Mesodermal cell (in vitro differentiated cells): ENCODE measurements around the gene DVL1.

ENCODE experiments used
- H3K27ac ChIP-seq: 2 replicates; pipeline ENCODE4 v1.7.0; 2013; ENCODE audit warnings: mild to moderate bottlenecking, low read depth, low read length, moderate library complexity; ENCODE audit not compliant: severe bottlenecking
- H3K36me3 ChIP-seq: 2 replicates; pipeline ENCODE4 v1.7.1; 2013; ENCODE audit warnings: mild to moderate bottlenecking, low read length, moderate library complexity; ENCODE audit not compliant: control insufficient read depth, insufficient read depth
- H3K4me1 ChIP-seq: one replicate; pipeline ENCODE4 v1.7.1; 2013; ENCODE audit warnings: mild to moderate bottlenecking, low read length; ENCODE audit not compliant: insufficient read depth, control insufficient read depth, poor library complexity, severe bottlenecking
- H3K4me3 ChIP-seq: 2 replicates; pipeline ENCODE4 v1.7.0; 2013; ENCODE audit warnings: low read length, control low read depth, mild to moderate bottlenecking; ENCODE audit not compliant: insufficient read depth, poor library complexity, severe bottlenecking; ENCODE audit errors: extremely low read depth
- H3K9me3 ChIP-seq: 2 replicates; pipeline ENCODE4 v1.7.1; 2013; ENCODE audit warnings: mild to moderate bottlenecking, low read length, moderate library complexity; ENCODE audit not compliant: control insufficient read depth
- WGBS, 2 experiments: methylation state at CpG; one replicate each; pipeline ENCODE4 v1.1.5; 2013; ENCODE audit warnings: missing lambda C conversion rate in 2 of 2; ENCODE audit not compliant: insufficient coverage in 2 of 2; 5-methylcytosine and 5-hydroxymethylcytosine counted together

The DVL1 gene

GRCh38 chr1:1293263-1294249 is 55.7 kb downstream of the DVL1 start:
- Histone ChIP-seq H3K4me3 (no peak overlapping the region), H3K4me1 (no peaks in the 10 kb centered on the region), H3K36me3 (peaks cover 13% of the 10 kb centered on the region), H3K27ac (no peak overlapping the region), H3K9me3 (no peaks in the 10 kb centered on the region)
- WGBS, 2 experiments = 95 to 97% methylated on average over 70 to 81 of the region's 94 CpGs

- 95 to 96% methylated on average over 17 to 18 of the region's 18 CpGs for WGBS, 2 experiments
- Histone ChIP-seq H3K4me3 (no peak overlapping the region), H3K27ac (no peak overlapping the region), H3K36me3 (peaks cover 10% of the 10 kb centered on the region), H3K4me1 (no peaks in the 10 kb centered on the region), H3K9me3 (no peaks in the 10 kb centered on the region)
Measured at GRCh38 chr1:1292851-1293250, 56.4 kb downstream of the DVL1 start.

- Histone ChIP-seq H3K27ac (no peak overlapping the region), H3K4me1 (no peaks in the 10 kb centered on the region), H3K9me3 (no peaks in the 10 kb centered on the region), H3K36me3 (peaks cover 6% of the 10 kb centered on the region), H3K4me3 (no peak overlapping the region)
- 92 to 95% methylated on average over 9 of the region's 9 CpGs for WGBS, 2 experiments
Measured at GRCh38 chr1:1292442-1292779, 56.8 kb downstream of the DVL1 start.

DNA sequence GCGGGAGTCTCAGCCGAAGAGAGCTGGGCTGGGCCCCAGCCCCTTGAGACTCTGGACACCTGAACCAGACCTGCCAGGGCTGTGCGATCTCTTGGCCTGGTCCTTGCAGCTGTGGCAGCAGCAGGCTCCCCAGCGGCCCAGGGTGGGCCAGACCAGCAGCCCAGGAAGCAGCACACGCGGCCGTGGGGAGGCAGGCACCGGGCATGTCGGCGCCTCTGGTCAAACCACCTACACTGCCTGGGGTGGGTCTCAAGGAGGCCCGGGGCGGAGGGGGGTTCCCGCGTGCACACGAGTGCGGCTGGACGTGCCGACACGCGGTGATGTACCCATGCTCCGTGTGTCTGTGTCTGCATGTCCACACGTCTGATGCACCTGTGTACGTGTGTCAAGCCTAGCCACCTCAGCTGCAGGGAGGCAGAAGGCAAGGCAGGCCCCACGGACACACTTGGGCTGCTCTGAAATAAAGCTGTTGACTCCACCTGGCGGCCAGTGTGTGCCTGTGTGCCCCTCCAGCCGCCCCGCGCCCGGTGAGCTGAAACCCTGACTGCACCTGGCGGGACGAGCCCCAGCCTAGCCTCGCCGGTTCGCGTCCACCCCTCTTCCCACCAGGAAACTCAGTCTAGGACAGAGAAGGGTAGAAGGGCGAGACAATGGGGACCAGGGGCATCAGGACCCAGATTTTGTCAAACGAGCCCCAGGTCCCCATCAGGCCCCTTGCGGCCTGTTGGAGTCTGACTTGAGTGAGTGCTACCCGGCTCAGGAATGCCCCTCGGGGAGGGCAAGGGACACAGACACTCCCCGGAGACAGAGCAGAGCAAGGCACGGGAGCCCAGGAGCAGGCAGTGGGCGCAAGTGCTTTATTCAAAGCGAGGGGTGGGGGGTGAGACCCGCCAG is 57.4 kb downstream of the DVL1 start:
- 63 to 65% methylated on average over 40 to 41 of the region's 45 CpGs for WGBS, 2 experiments
- Histone ChIP-seq H3K27ac (no peak overlapping the region), H3K4me3 (no peak overlapping the region), H3K4me1 (no peaks in the 10 kb centered on the region), H3K36me3 (peaks cover 6% of the 10 kb centered on the region), H3K9me3 (no peaks in the 10 kb centered on the region)

- Histone ChIP-seq H3K27ac (no peak overlapping the region), H3K36me3 (peaks cover 4% of the 10 kb centered on the region)
- 88 to 90% methylated on average over 19 to 26 of the region's 28 CpGs for WGBS, 2 experiments
Measured at GRCh38 chr1:1291023-1291528, 58.1 kb downstream of the DVL1 start.

DNA sequence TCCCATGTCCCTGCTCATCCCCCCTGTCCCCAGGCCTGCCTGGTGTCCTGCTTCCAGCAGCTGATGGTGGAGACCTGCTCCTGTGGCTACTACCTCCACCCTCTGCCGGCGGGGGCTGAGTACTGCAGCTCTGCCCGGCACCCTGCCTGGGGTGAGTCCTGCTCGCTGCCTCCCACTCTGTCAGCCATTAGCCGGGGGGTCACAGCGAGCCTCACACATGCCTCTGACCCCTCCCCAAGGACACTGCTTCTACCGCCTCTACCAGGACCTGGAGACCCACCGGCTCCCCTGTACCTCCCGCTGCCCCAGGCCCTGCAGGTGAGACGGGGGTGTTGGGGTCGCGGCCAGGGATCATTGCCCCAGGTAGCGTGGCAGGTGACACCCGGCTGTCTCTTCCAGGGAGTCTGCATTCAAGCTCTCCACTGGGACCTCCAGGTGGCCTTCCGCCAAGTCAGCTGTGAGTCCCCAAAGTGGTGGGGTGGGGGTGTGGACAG is 58.9 kb downstream of the DVL1 start:
- Histone ChIP-seq H3K27ac (no peak overlapping the region), H3K36me3 (peaks cover under 1% of the 10 kb centered on the region), H3K4me3 (no peak overlapping the region), H3K4me1 (no peaks in the 10 kb centered on the region), H3K9me3 (no peaks in the 10 kb centered on the region)
- WGBS, 2 experiments = 60 to 66% methylated on average over 14 of the region's 15 CpGs

More at GRCh38 chr1:1291023-1291528, 58.1 kb downstream of the DVL1 start:
- no peaks in the 10 kb centered on the region for H3K9me3 ChIP-seq
- no peaks in the 10 kb centered on the region for H3K4me1 ChIP-seq
- H3K4me3 ChIP-seq = no peak overlapping the region

DNA sequence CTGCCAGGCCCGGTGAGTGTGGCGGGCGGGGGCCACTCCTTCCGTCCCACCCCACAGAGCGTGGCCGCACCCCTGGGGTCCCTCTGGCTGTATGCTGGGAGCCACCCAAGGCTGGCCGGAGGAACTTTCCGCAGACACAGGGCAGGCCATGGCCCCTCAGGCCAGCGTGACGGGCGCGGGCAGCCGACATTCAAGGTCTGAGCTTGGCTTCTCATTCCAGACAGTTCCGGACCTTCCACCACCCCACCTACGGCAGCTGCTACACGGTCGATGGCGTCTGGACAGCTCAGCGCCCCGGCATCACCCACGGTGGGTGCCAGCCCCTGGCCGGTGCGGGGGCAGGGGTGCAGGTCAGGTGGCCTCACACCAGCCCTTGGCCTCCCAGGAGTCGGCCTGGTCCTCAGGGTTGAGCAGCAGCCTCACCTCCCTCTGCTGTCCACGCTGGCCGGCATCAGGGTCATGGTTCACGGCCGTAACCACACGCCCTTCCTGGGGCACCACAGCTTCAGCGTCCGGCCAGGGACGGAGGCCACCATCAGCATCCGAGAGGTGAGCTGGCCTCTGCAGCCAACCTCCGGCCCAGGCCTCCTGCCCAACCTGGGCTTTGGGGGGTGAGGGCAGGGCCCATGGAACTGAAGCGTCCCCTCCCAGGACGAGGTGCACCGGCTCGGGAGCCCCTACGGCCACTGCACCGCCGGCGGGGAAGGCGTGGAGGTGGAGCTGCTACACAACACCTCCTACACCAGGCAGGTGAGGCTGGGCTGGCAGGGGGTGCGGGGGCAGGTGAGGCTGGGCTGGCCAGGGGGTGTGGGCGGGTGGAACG is 61.7 kb downstream of the DVL1 start:
- WGBS, 2 experiments = 92 to 95% methylated on average over 34 to 35 of the region's 46 CpGs
- H3K9me3 ChIP-seq = no peaks in the 10 kb centered on the region
- no peaks in the 10 kb centered on the region for H3K4me1 ChIP-seq
- H3K4me3 ChIP-seq = no peak overlapping the region
- no peaks in the 10 kb centered on the region for H3K36me3 ChIP-seq
- H3K27ac ChIP-seq = no peak overlapping the region

DNA sequence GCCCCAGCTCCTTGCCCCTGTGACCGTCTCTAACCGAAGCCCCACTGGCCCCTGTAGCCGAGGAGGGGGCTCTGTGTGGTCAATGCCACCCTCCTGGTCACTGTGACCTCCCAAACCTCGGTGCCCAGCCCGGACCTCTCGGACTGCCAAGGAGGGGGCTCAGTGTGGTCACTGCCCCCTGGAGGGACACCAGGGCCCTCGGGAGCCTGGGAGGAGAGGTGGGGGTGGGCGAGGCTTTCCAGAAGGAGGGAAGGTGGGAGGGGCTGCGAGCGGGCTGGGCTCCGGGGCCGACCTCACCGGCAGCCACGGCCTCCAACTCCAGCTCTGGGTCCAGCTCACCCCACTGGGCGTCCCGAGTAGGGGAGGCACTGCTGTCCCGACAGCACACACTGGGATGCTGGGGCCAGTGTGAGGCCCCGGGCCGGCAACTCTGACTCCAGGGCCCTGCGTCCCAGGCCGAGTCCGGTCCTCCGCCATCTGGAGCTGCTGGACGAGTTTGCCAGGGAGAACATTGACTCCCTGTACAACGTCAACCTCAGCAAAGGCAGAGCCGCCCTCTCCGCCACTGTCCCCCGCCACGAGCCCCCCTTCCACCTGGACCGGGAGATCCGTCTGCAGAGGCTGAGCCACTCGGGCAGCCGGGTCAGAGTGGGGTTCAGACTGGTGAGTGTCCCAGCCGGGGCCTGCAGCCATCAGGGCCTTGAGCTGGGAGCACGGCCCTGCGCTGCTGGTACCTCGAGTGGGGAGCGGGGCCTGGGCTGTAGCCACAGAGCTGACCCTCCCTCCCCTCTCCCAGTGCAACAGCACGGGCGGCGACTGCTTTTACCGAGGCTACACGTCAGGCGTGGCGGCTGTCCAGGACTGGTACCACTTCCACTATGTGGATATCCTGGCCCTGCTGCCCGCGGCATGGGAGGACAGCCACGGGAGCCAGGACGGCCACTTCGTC is 62.6 kb downstream of the DVL1 start:
- H3K27ac ChIP-seq = no peak overlapping the region
- no peaks in the 10 kb centered on the region for H3K36me3 ChIP-seq
- no peak overlapping the region for H3K4me3 ChIP-seq
- H3K4me1 ChIP-seq = no peaks in the 10 kb centered on the region
- 88 to 90% methylated on average over 43 to 47 of the region's 50 CpGs for WGBS, 2 experiments
- H3K9me3 ChIP-seq = no peaks in the 10 kb centered on the region

DNA sequence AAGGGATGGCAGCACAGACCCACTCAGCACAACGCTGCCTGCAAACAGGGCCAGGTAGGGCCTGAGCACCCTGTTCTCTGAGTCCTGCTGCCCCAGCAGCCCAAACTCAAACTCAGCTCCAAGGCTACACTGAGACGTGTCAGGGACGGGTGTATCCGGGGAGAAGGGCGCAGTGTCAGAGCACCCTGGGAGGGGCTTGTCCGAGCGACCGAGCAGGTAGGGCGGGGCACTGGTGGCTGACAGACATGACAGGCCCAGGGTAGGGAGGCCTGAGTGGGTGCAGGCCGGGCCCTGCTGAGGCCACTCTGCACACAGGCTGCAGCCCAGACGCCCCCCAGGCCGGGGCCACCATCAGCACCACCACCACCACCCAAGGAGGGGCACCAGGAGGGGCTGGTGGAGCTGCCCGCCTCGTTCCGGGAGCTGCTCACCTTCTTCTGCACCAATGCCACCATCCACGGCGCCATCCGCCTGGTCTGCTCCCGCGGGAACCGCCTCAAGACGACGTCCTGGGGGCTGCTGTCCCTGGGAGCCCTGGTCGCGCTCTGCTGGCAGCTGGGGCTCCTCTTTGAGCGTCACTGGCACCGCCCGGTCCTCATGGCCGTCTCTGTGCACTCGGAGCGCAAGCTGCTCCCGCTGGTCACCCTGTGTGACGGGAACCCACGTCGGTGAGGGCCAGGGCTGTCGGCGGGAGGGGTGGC is 63.5 kb downstream of the DVL1 start:
- Histone ChIP-seq H3K4me1 (no peaks in the 10 kb centered on the region), H3K36me3 (no peaks in the 10 kb centered on the region), H3K4me3 (no peak overlapping the region), H3K27ac (no peak overlapping the region), H3K9me3 (no peaks in the 10 kb centered on the region)
- 89 to 92% methylated on average over 31 to 34 of the region's 37 CpGs for whole genome bisulfite sequencing, 2 experiments
